Mesodermal cell (in vitro differentiated cells): Measurements from ENCODE around the gene BNIPL.
A peak's percentile ranks its signal among the peaks of the same experiment; 100 is the strongest.

Experiments
- H3K27ac ChIP-seq: 2 replicates; pipeline ENCODE4 v1.7.0; 2013; ENCODE audit warnings: mild to moderate bottlenecking, low read depth, low read length, moderate library complexity; ENCODE audit not compliant: severe bottlenecking
- H3K36me3 ChIP-seq: 2 replicates; pipeline ENCODE4 v1.7.1; 2013; ENCODE audit warnings: mild to moderate bottlenecking, low read length, moderate library complexity; ENCODE audit not compliant: control insufficient read depth, insufficient read depth
- H3K4me1 ChIP-seq: one replicate; pipeline ENCODE4 v1.7.1; 2013; ENCODE audit warnings: mild to moderate bottlenecking, low read length; ENCODE audit not compliant: insufficient read depth, control insufficient read depth, poor library complexity, severe bottlenecking
- H3K4me3 ChIP-seq: 2 replicates; pipeline ENCODE4 v1.7.0; 2013; ENCODE audit warnings: low read length, control low read depth, mild to moderate bottlenecking; ENCODE audit not compliant: insufficient read depth, poor library complexity, severe bottlenecking; ENCODE audit errors: extremely low read depth
- H3K9me3 ChIP-seq: 2 replicates; pipeline ENCODE4 v1.7.1; 2013; ENCODE audit warnings: mild to moderate bottlenecking, low read length, moderate library complexity; ENCODE audit not compliant: control insufficient read depth
- WGBS, 2 experiments: methylation state at CpG; one replicate each; pipeline ENCODE4 v1.1.5; 2013; ENCODE audit warnings: missing lambda C conversion rate in 2 of 2; ENCODE audit not compliant: insufficient coverage in 2 of 2; 5-methylcytosine and 5-hydroxymethylcytosine counted together

BNIPL gene

DNA sequence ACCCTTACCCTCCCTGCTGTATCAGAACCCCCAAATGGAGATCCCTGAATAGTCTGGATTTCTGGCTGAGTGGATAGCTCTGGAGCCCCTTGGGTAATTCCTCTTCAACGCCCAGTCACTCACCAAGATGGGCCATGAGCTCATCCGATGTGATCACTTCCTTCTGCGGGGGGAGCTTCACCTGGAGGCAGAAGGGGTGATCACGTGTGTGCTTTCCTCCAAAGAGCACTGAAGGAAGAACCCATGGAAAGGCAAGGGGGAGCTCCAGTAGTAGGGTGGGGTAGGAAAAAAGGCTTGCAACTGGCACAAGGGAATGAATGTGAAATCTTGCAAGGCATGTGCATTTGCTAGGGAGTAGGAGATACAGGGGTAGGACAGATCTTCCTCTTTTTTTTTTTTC lies 34.8 kb upstream of the BNIPL start:
- peaks cover 23% of the 10 kb centered on the region for H3K4me1 ChIP-seq
- H3K36me3 ChIP-seq, result no peaks in the 10 kb centered on the region
- H3K9me3 ChIP-seq, result no peaks in the 10 kb centered on the region
- 92 to 95% methylated on average over 4 of the region's 4 CpGs for WGBS, 2 experiments
- no peak overlapping the region for H3K4me3 ChIP-seq
- no peak overlapping the region for H3K27ac ChIP-seq

DNA sequence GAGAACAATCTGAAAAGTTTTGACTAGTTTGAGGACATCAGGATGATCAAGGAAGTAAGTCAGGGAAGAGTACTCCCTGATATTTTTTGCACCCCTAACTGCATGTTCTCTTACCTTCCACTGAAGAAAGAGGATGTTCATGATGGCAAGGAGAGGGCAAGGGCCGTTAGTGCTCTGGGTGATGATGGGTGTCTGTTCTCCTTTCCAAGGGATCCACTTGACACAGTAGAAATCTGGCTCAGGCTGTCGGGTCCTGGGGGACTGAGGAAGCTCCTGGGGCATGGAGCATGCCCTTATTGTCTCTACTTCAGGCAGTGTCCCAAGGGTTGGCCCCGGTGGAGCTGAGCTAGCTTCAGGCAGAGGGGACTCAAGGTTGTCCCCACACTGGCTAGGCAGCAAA lies 34.3 kb upstream of the BNIPL start:
- H3K27ac ChIP-seq, result no peak overlapping the region

DNA sequence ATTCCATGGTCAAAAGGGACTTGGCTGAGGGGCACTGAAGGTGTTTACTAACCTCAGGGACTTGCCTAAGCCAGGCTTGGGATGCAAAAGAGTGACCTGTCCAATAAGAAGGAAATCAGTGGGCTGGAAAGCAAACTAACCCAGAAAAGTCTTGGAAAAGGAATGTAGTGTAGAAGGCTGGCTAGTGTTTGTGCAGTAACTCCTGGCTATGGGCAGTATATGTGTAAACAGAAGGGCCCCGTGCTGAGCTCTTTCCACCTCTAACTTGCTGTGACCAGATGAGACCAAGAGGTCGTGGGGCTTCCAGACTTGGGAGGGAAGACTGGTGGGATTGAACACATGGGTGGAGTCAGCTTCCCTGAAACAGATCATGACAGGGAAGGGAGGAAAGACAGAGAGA lies 33.8 kb upstream of the BNIPL start:
- H3K36me3 ChIP-seq, result no peaks in the 10 kb centered on the region
- H3K4me3 ChIP-seq, result no peak overlapping the region
- peaks cover 25% of the 10 kb centered on the region for H3K4me1 ChIP-seq
- WGBS, 2 experiments, result 78 to 100% methylated on average over 1 to 2 of the region's 2 CpGs
- no peak overlapping the region for H3K27ac ChIP-seq
- H3K9me3 ChIP-seq, result no peaks in the 10 kb centered on the region

More for the DNA sequence above, 34.3 kb upstream of the BNIPL start:
- WGBS, 2 experiments, result 100% methylated on average over 2 to 3 of the region's 3 CpGs
- no peaks in the 10 kb centered on the region for H3K36me3 ChIP-seq
- no peaks in the 10 kb centered on the region for H3K9me3 ChIP-seq
- peaks cover 23% of the 10 kb centered on the region for H3K4me1 ChIP-seq
- H3K4me3 ChIP-seq, result no peak overlapping the region

DNA sequence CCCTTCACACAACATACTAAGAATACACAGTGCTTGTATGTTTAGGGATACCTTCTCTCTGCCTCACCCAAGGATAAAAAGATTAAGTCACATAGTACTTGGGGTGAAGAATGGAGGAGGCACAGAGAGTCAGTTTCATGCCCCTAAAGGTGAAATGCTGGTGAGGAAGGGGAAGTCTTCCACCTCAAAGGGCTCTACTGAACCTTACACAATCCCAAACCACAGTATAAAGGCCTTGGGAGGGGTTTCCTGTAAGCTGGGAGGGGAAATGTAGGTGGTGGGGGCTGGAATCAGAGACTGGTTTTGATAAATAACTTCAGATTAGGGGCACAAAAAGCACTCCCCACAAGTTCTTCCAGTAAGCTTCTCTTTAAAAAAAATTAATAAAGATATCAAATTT lies 33.2 kb upstream of the BNIPL start:
- no peak overlapping the region for H3K27ac ChIP-seq
- no peak overlapping the region for H3K4me3 ChIP-seq
- H3K4me1 ChIP-seq, result peaks cover 30% of the 10 kb centered on the region
- no peaks in the 10 kb centered on the region for H3K9me3 ChIP-seq
- no peaks in the 10 kb centered on the region for H3K36me3 ChIP-seq

DNA sequence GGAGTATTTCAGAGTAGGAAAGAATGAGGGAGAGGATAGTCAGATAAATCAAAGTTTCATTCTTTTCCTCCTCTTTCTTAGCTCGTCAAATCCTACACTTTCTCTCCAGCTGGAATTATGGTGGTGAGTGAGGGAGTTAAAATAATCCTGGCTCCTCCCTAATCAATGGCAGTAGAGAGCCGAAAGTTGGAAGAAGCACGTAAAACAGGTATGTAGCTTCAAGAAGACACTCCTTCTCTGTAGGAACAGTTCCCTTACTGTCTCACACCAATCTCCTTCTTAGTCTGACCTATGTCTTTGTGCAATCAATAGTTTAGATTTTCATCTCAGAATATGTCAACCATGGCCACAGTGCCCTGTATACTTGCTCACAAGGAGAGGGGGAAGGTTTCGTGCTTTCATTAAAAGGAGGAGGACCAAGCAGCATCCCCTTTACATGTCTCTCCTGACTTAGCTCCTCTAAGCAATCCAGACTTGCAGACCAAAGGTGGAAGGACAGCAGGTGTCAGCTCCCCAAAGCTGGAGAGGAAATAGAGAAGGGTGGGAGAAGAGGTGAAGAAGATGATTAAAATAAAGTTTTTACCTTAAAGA lies 30.6 kb upstream of the BNIPL start:
- WGBS, 2 experiments, result 76% methylated on average over 2 of the region's 4 CpGs; no CpG with 5 or more reads in 1 of the 2 experiments
- Histone ChIP-seq H3K4me3 (peak overlapping the region; percentile 35), H3K9me3 (no peaks in the 10 kb centered on the region), H3K36me3 (no peaks in the 10 kb centered on the region), H3K4me1 (peaks cover 15% of the 10 kb centered on the region), H3K27ac (peak overlapping the region; percentile 99)

DNA sequence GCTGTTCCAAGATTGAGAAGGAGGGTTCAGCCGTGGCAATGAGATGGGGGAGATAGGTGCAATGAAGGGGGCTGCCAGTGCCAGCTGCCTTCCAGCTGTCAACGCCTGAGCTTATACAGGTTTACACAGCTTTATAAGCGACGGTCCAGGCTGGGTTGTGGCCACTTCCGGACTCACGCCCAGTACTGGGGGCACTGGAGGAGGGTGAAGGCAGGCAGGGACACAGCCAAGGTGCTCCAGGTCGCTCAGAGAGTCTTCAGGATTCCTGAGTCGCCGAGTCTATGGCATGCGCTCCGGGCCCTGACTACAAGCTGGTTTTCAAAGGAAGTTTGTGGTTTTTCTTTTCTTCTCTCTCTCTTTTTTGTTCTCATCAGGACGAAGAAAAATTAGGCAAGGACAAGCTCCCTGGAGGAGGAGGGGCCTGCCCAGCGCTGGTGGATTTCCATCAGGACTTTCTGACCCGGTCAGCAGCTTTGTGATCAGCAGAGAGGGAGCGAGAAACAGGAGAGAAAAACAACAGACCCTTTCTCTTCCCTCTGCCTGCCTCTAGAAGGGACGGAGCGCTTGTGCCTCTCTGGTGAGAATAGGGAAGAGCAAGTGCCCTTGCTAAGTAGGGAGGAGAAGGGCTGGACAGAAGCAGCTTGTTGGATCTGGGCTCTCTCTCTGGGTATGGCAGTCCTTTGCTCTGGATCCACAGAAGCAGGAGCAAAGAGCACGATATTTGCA lies 29.9 kb upstream of the BNIPL start, which contains the start of gene MINDY1:
TSS of gene MINDY1 (minus strand) at position 576 of the 726 bp plus-strand sequence. CDS start 4,285 bp downstream, outside the sequence.
- Histone ChIP-seq H3K9me3 (no peaks in the 10 kb centered on the region), H3K4me1 (peaks cover 15% of the 10 kb centered on the region), H3K27ac (peak within 1 kb of the TSS; percentile 99), H3K4me3 (peak within 1 kb of the TSS; percentile 35), H3K36me3 (no peaks in the 10 kb centered on the region)
- 15 to 23% methylated on average over 9 to 10 of the region's 18 CpGs for WGBS, 2 experiments

DNA sequence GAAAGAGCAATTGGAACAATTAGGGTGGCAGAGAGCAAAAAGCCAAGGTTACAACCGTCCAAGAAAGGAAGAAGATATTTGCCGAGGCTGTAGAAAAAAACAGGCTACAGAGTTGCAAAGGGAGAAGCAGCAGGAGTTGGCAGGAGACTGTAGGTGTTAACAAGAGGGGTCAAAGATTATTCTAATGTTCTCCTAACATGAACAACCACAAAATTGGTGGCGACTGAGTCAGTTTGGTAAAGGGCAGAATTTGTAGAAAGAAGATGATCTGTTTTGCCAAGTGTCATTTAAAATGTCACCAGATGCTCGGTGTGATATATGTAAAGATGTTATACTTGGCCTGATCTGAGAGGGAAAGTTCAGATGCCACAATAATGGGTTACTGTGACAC lies 28.5 kb upstream of the BNIPL start:
- Histone ChIP-seq H3K27ac (peak overlapping the region; percentile 99), H3K36me3 (no peaks in the 10 kb centered on the region), H3K4me1 (peaks cover 15% of the 10 kb centered on the region), H3K4me3 (no peak overlapping the region), H3K9me3 (no peaks in the 10 kb centered on the region)
- 43% methylated on average over 3 to 4 of the region's 4 CpGs for WGBS, 2 experiments

DNA sequence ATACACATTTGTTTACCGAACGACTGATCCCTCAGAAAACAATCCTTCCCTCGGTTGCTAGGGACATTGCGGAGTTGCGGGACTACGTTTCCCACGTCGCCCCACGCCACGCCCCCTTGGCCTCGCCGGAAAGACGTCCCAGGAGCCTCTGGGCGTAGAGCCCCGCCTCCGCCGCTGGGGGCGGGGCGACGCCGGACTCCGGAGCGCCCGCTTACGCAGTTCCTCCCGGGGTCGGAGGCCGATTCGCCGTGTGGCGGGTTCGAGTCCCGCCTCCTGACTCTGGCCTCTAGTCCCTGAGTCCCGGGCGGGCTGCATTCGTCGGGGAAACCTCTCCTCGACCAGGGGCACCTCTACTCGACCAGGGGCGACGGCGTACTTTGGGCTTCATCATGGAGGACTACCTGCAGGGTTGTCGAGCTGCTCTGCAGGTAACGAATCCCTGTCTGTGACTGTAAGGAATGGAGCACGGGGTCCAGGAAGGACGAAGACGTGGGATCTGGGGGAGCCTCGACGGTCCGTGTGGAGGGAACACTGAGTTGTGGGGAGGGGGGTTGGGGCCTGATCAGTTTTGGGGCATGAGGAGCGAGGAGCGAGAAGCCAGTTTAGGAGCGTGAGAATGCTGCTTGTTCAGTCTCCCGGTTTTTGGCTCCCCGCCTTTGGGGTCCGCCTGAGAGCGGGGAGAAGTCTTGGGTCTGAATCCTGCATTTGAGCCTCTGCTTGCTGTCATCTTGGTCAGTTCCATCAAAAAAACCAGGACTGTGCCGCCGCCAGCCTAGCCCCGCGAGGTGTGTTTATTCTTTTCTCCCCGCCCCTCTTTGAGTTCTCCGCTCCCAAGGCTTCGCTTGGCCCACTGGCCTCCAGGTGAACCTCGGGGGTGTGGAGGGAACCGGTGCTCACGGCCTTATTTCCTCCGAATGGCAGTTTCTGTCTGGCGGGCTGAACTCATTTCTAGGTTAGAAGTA lies 27.9 kb upstream of the BNIPL start, which contains the start of gene PRUNE1:
TSS of gene PRUNE1 (plus strand) at position 206 of the 962 bp plus-strand sequence. CDS start at position 390, 184 bp downstream.
- no peaks in the 10 kb centered on the region for H3K9me3 ChIP-seq
- H3K4me1 ChIP-seq, result peaks cover 15% of the 10 kb centered on the region
- H3K27ac ChIP-seq, result peak within 1 kb of the TSS; percentile 99
- WGBS, 2 experiments, result 2 to 4% methylated on average over 55 to 60 of the region's 69 CpGs
- no peaks in the 10 kb centered on the region for H3K36me3 ChIP-seq
- peak within 1 kb of the TSS; percentile 70 for H3K4me3 ChIP-seq

DNA sequence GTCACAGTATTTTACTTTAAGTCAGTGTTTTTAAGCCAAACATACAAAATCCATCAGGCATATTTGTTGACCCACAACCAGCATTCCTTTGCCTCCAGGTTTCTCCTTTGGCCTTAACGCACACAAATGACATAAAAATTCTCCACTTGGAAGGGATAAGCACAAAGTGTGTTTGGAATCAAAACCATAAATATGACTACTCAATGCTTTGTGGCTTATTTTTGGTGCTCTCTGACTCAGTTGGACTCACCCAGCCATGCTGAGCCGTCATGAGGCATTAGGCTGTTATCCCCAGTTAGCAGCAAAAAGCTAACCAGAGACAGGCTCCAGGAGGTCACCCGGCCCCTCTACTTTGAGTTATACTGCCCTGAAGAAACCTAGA lies 27.2 kb upstream of the BNIPL start:
- H3K36me3 ChIP-seq, result no peaks in the 10 kb centered on the region
- 81 to 83% methylated on average over 2 of the region's 3 CpGs for WGBS, 2 experiments
- peak overlapping the region; percentile 55 for H3K27ac ChIP-seq
- H3K4me3 ChIP-seq, result peak overlapping the region; percentile 70
- peaks cover 15% of the 10 kb centered on the region for H3K4me1 ChIP-seq
- H3K9me3 ChIP-seq, result no peaks in the 10 kb centered on the region

DNA sequence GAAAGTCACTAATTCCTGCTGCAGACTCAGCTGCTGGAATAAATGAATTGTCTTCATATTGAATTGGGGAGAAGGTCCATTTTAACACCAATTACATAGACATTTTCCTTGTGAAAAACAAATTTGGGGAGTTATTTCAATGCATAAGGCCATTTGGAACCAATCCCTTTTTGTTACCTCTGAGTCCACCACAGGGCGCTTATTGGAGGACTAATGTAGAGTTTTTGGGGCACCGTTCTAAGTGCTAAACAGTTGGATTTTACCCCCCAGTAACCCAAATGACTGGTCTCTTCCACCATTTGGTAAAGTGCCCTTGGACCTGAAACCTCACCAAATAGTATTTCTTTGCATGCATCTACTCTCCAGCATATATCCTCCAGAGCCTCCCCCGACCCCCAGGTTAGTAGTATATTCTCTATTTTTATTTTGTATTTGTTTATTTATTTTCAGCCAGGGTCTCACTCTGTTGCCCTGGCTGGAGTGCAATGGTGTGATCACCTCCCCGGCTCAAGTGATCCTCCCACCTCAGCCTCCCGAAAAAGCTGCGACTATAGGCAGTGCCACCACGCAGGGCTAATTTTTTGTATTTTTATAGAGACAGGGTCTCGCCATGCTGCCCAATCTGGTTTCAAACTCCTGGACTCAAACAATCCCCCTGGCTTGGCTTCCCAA lies 26.6 kb upstream of the BNIPL start:
- Histone ChIP-seq H3K4me3 (no peak overlapping the region), H3K27ac (no peak overlapping the region)

More for the DNA sequence above, 26.6 kb upstream of the BNIPL start:
- H3K36me3 ChIP-seq, result no peaks in the 10 kb centered on the region
- no peaks in the 10 kb centered on the region for H3K9me3 ChIP-seq
- WGBS, 2 experiments, result 100% methylated on average over 4 to 6 of the region's 8 CpGs
- peaks cover 15% of the 10 kb centered on the region for H3K4me1 ChIP-seq
